ENCODE results near the gene DNMT1. TPM values are rescaled to one million over a fixed set of nuclear protein-coding genes. Genes with fewer than 3 reads are reported as not detected.

Gene DNMT1
- total RNA-seq, 1 experiment from 2014 or later = 210 TPM

GRCh38 chr19:10187315-10187714 is 7.4 kb downstream of the DNMT1 start:
- Mint-ChIP-seq H3K27me3 (ENCODE audit: low read depth) (no peaks in the 10 kb centered on the region), H3K4me3 (no peak overlapping the region), H3K27ac (no peak overlapping the region), H3K4me1 (no peaks in the 10 kb centered on the region), H3K9me3 (no peaks in the 10 kb centered on the region), H3K36me3 (peaks cover 5% of the 10 kb centered on the region)
- DNase-seq (ENCODE audit: low spot score) = no peak
- POLR2A ChIA-PET = no interaction called here
- CTCF ChIA-PET = interaction anchor here (0.6 to 2.6 kb wide), 9 partner anchors 22 to 267 kb away, joined by 3 to 21 read pairs (median 4); no protein-coding TSS in a partner anchor
- TF ChIP-seq PRDM15 (CRISPR knock-in tag; IDR thresholded peaks at IDR 0.05) (no peak), SMAD4 (CRISPR knock-in tag; IDR thresholded peaks at IDR 0.05) (no peak), NR1H2 (CRISPR knock-in tag; IDR thresholded peaks at IDR 0.05) (no peak), NR3C1 (CRISPR knock-in tag; conservative IDR thresholded peaks at IDR 0.05; ENCODE audit: low read depth) (no peak), FOXP1 (CRISPR knock-in tag; IDR thresholded peaks at IDR 0.05; ENCODE audit: borderline replicate concordance) (no peak), JUN (CRISPR knock-in tag; IDR thresholded peaks at IDR 0.05) (no peak), ZNF121 (CRISPR knock-in tag; IDR thresholded peaks at IDR 0.05) (peak; percentile 44; the same call in 1 of the 2 replicates)
- TF ChIP-seq, protein P1, sequence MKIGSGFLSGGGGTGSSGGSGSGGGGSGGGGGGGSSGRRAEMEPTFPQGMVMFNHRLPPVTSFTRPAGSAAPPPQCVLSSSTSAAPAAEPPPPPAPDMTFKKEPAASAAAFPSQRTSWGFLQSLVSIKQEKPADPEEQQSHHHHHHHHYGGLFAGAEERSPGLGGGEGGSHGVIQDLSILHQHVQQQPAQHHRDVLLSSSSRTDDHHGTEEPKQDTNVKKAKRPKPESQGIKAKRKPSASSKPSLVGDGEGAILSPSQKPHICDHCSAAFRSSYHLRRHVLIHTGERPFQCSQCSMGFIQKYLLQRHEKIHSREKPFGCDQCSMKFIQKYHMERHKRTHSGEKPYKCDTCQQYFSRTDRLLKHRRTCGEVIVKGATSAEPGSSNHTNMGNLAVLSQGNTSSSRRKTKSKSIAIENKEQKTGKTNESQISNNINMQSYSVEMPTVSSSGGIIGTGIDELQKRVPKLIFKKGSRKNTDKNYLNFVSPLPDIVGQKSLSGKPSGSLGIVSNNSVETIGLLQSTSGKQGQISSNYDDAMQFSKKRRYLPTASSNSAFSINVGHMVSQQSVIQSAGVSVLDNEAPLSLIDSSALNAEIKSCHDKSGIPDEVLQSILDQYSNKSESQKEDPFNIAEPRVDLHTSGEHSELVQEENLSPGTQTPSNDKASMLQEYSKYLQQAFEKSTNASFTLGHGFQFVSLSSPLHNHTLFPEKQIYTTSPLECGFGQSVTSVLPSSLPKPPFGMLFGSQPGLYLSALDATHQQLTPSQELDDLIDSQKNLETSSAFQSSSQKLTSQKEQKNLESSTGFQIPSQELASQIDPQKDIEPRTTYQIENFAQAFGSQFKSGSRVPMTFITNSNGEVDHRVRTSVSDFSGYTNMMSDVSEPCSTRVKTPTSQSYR (CRISPR knock-in tag; IDR thresholded peaks at IDR 0.05) = no peak
- ATAC-seq = no peak

DNA sequence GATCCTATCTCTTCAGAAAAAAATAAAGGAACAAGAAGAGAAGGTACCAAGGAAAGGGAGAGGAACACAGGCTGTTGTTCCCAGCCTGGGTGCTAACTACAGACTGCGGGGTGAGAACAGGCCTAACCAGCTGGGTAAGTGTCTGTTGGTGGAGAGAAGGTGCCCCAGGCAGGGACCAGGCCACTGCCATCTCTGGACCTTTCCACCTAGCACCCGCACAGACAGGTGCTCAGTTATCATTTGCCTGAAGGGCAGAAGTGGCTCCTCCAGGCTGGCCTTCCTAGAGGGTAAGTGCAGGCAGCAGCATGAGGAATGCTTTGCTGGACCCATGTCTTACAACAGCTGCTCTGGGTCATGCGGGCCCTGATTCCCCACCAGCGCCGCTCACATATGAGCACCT is 10.1 kb downstream of the DNMT1 start:
- ChIA-PET CTCF (interaction anchor here (0.7 kb wide), 1 partner anchor 66 kb away, joined by 3 read pairs; no protein-coding TSS in a partner anchor), POLR2A (interaction anchor here (1.2 kb wide), 1 partner anchor 196 kb away, joined by 5 read pairs; the partner anchor contains the start of gene TYK2)
- TF ChIP-seq ZNF263 (CRISPR knock-in tag; IDR thresholded peaks at IDR 0.05; ENCODE audit: low read depth) (no peak), ATF3 (CRISPR knock-in tag; conservative IDR thresholded peaks at IDR 0.05) (no peak), IRF2 (CRISPR knock-in tag; IDR thresholded peaks at IDR 0.05; ENCODE audit: borderline replicate concordance, low read depth) (no peak)
- no peak overlapping the region for H3K4me3 Mint-ChIP-seq
- ATAC-seq (no peak), DNase-seq (ENCODE audit: low spot score) (no peak)
- no peaks in the 10 kb centered on the region for H3K27me3 Mint-ChIP-seq (ENCODE audit: low read depth)
- H3K9me3 Mint-ChIP-seq = no peaks in the 10 kb centered on the region
- H3K27ac Mint-ChIP-seq = peak overlapping the region; percentile 37; the same call in 1 of the 2 replicates
- peaks cover 22% of the 10 kb centered on the region for H3K36me3 Mint-ChIP-seq
- no peaks in the 10 kb centered on the region for H3K4me1 Mint-ChIP-seq

DNA sequence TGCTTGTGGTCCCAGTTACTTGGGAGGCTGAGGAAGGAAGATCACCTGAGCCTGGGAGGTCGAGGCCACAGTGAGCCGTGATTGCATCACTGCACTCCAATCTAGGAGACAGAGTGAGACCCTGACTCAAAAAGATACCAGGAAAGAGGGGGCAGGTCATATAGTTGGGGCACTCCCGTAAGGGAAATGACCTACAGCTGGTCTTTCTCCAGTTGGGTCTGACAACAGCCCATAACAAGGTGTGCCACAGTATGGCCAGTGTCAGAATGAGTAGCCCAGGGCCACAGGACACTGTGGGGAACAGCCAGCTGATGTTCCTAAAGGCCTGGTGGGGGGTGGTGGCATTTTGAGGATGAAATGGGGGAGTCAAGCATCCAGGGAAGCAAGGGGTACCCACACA is 10.8 kb downstream of the DNMT1 start:
- CTCF ChIA-PET = interaction anchor here (0.7 to 3.5 kb wide), 2 partner anchors 66 kb away, joined by 3 to 10 read pairs; no protein-coding TSS in a partner anchor
- peak overlapping the region; percentile 37; the same call in 1 of the 2 replicates for H3K27ac Mint-ChIP-seq
- H3K4me1 Mint-ChIP-seq = no peaks in the 10 kb centered on the region
- POLR2A ChIA-PET = no interaction called here
- H3K27me3 Mint-ChIP-seq (ENCODE audit: low read depth) = no peaks in the 10 kb centered on the region
- peaks cover 27% of the 10 kb centered on the region for H3K36me3 Mint-ChIP-seq
- H3K9me3 Mint-ChIP-seq = no peaks in the 10 kb centered on the region
- DNase-seq (ENCODE audit: low spot score) = no peak
- ATAC-seq = no peak
- no peak overlapping the region for H3K4me3 Mint-ChIP-seq
- TF ChIP-seq GABPB1 (CRISPR knock-in tag; IDR thresholded peaks at IDR 0.05) = no peak
- TF ChIP-seq ESRRA (CRISPR knock-in tag; IDR thresholded peaks at IDR 0.05; ENCODE audit: borderline replicate concordance) = no peak
- no peak for TF ChIP-seq PRDM15 (CRISPR knock-in tag; IDR thresholded peaks at IDR 0.05)
- no peak for TF ChIP-seq NFATC4 (CRISPR knock-in tag; IDR thresholded peaks at IDR 0.05)
- no peak for TF ChIP-seq USF1 (CRISPR knock-in tag; IDR thresholded peaks at IDR 0.05)
- TF ChIP-seq TP53 (CRISPR knock-in tag; IDR thresholded peaks at IDR 0.05) = no peak
- TF ChIP-seq IRF1 (CRISPR knock-in tag; IDR thresholded peaks at IDR 0.05) = no peak
- TF ChIP-seq RORB (CRISPR knock-in tag; IDR thresholded peaks at IDR 0.05) = no peak
- no peak for TF ChIP-seq ELF4 (CRISPR knock-in tag; IDR thresholded peaks at IDR 0.05; ENCODE audit: low read depth)

All from WTC11 (cell line).